Large intestine (tissue), 3 donors: ENCODE data around the gene NXPE3. TPM values are rescaled to one million over a fixed set of nuclear protein-coding genes. Genes with fewer than 3 reads are reported as not detected.

ENCODE experiments used
- DNase-seq, 2 donors: peaks; one replicate each; pipeline versions ENCODE4 v3.0.0 to v3.0.0-alpha.2; 2013
- H3K27ac ChIP-seq: one replicate; pipeline ENCODE4 v1.5.1; 2013; ENCODE audit warnings: low read length
- H3K27me3 ChIP-seq: 2 replicates; pipeline ENCODE4 v1.6.1; 2013; ENCODE audit warnings: low read length; ENCODE audit not compliant: control insufficient read depth, insufficient read depth
- H3K36me3 ChIP-seq: 2 replicates; pipeline ENCODE4 v1.6.1; 2013; ENCODE audit warnings: low read length; ENCODE audit not compliant: control insufficient read depth, insufficient read depth
- H3K4me1 ChIP-seq: one replicate; pipeline ENCODE4 v1.6.1; 2013; ENCODE audit warnings: low read length; ENCODE audit not compliant: control insufficient read depth, insufficient read depth
- H3K4me3 ChIP-seq: one replicate; pipeline ENCODE4 v1.5.1; 2013; ENCODE audit warnings: low read length
- H3K9me3 ChIP-seq: one replicate; pipeline ENCODE4 v1.6.1; 2013; ENCODE audit warnings: mild to moderate bottlenecking, low read depth, low read length, moderate library complexity; ENCODE audit not compliant: control insufficient read depth
- WGBS: methylation state at CpG from one replicate; pipeline ENCODE4 v1.1.5; 2013; ENCODE audit warnings: low lambda C conversion rate; ENCODE audit not compliant: insufficient coverage; 5-methylcytosine and 5-hydroxymethylcytosine counted together
- polyA plus RNA-seq: library from polyadenylated mRNA; unstranded; fragments of 120-200 nt; gene quantifications from one replicate; pipeline ENCODE4 v1.2.1, GENCODE V29; 2013

NXPE3 gene
- polyA plus RNA-seq, 1 donor, result 4.3 TPM

DNA sequence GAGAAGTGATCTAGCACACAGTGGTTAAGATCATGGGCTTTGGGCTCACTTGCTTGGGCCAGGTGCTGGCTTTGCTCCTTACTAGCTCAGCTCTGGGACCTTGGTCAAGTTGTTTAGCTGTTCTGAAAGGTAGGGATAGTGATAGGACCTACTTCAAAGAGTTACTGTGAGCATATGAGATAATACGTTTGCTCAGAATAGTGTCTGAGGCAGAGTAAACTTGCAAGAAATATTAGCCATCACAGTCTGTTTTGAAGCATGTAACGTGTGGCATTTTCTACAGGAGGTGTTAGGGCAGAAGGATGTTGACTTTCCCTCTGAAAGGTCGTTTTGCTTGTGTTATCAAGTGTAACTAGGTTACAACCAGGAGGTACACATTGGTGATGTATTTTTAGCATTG, 35.8 kb downstream of the NXPE3 start:
- Histone ChIP-seq H3K27me3 (no peaks in the 10 kb centered on the region), H3K36me3 (peaks cover 4% of the 10 kb centered on the region), H3K9me3 (no peaks in the 10 kb centered on the region), H3K27ac (peak overlapping the region; percentile 77), H3K4me3 (no peak overlapping the region), H3K4me1 (peaks cover 14% of the 10 kb centered on the region)
- WGBS, result 0% methylated on average over 2 of the region's 3 CpGs
- peak; percentile 35 to 84 for DNase-seq

DNA sequence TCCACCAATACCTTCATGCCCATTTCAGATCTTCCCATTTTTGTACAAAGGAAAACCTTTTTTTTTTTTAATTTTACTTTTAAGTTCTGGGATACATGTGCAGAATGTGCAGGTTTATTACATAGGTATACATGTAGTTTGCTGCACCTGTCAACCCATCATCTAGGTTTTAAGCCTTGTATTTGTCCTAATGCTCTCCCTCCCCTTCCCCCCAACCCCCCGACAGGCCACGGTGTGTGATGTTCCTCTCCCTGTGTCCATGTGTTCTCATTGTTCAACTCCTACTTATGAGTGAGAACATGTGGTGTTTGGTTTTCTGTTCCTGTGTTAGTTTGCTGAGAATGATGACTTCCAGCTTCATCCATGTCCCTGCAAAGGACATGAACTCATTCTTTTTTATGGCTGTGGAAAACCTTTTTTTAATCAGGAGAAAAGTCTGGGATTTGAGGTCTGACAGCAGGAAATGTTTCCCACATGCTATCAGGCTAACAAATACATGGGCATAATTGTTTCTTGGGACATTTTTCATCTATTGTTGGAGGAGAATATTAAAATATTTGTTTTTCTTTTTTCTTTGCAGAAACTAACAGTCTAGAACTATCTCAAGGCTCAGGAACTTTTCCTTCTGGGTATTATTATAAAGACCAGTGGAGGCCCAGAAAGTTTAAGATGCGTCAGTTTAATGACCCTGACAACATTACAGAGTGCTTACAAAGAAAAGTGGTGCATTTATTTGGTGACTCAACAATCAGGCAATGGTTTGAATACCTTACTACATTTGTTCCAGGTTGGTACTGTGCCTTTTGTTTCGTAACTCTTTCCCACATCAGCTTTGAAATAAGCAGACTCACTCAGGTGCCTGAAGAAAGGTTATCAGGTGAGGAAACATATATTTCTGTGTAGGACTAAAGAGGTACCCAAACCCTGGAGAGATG, 37.5 kb downstream of the NXPE3 start:
- Histone ChIP-seq H3K27ac (no peak overlapping the region), H3K4me1 (peaks cover 14% of the 10 kb centered on the region), H3K4me3 (no peak overlapping the region), H3K9me3 (no peaks in the 10 kb centered on the region), H3K27me3 (no peaks in the 10 kb centered on the region), H3K36me3 (peaks cover 4% of the 10 kb centered on the region)
- DNase-seq, result no peak
- 100% methylated on average over 1 of the region's 4 CpGs for WGBS

DNA sequence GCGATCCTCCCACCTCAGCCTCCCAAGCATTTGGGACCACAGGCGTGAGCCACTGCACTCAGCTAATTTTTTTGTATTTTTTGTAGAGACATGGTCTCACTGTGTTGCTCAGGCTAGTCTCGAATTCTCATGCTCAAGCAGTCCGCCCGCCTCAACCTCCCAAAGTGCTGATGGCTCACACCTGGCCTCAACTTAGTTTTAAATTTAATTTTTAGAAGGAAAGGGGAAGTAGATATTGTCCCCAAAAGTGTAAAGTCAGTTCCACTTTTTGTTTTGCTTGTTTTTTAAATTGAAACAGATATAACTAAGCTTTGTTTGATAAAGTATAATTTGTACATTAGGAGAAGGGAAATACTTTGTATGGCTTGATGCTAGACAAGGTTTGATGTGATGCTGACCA, 39.0 kb downstream of the NXPE3 start:
- DNase-seq, result no peak

DNA sequence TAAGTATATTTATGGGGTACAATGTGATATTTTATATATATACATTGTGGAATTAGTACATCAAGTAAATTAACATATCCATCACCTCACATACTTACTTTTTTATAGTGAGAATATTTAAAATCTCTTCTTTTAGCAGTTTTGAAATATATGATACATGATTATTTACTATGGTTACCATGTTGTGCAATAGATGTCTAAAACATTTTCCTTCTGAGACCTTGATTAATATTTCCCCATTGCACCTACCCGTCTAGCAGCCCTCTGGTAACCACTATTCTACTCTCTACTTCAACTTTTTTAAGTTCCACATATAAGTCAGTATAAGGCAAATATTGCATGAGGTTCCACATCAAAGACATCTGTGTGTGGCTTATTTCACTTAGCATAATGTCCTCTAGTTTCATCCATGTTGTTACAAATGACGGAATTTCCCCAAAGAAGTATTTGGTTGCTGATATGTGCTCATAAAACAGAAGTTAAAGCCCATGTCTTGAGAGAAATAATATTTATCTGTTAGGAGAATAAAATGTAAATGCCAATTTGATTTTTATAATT, 40.7 kb downstream of the NXPE3 start:
- Histone ChIP-seq H3K4me1 (peaks cover 6% of the 10 kb centered on the region), H3K4me3 (no peak overlapping the region), H3K9me3 (no peaks in the 10 kb centered on the region), H3K36me3 (peaks cover 4% of the 10 kb centered on the region), H3K27ac (no peak overlapping the region), H3K27me3 (no peaks in the 10 kb centered on the region)
- DNase-seq, result no peak
- 100% methylated on average over 1 of the region's 2 CpGs for WGBS

More for the DNA sequence above, 39.0 kb downstream of the NXPE3 start:
- peaks cover 4% of the 10 kb centered on the region for H3K36me3 ChIP-seq
- H3K27ac ChIP-seq, result no peak overlapping the region
- WGBS, result 100% methylated on average over 3 of the region's 5 CpGs
- peaks cover 14% of the 10 kb centered on the region for H3K4me1 ChIP-seq
- H3K27me3 ChIP-seq, result no peaks in the 10 kb centered on the region
- no peak overlapping the region for H3K4me3 ChIP-seq
- no peaks in the 10 kb centered on the region for H3K9me3 ChIP-seq

DNA sequence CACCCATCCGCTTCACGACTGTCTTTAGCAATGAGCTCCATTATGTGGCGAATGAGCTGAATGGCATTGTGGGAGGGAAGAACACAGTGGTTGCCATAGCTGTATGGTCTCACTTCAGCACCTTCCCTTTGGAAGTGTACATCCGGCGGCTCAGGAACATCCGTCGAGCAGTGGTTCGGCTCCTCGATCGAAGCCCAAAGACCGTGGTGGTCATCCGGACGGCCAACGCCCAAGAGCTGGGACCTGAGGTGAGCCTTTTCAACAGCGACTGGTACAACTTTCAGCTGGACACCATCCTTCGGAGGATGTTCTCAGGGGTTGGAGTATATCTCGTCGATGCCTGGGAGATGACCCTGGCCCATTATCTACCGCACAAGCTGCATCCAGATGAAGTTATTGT, 42.5 kb downstream of the NXPE3 start:
- no peak for DNase-seq
- H3K9me3 ChIP-seq, result no peaks in the 10 kb centered on the region
- WGBS, result no CpG with 5 or more reads among the region's 19 CpGs

DNA sequence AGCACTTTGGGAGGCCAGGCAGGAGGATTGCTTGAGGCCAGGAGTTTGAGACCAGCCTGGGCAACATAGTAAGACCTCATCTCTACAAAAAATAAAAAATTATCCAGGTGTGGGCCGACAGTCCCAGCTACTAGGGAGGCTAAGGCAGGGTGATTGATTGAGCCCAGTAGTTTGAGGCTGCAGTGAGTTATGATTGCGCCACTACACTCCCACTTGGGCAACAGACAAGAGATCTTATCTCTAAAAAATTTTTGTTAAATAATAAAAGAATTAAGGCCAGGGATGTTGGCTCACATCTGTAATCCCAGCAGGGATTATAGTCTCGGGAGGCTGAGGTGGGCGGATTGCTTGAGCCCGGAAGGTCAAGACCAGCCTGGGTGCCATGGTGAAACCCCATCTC, 44.5 kb downstream of the NXPE3 start:
- DNase-seq, result no peak
- H3K4me3 ChIP-seq, result no peak overlapping the region
- WGBS, result no CpG with 5 or more reads among the region's 5 CpGs
- H3K9me3 ChIP-seq, result no peaks in the 10 kb centered on the region
- H3K27me3 ChIP-seq, result no peaks in the 10 kb centered on the region
- peaks cover 4% of the 10 kb centered on the region for H3K4me1 ChIP-seq
- H3K27ac ChIP-seq, result no peak overlapping the region
- H3K36me3 ChIP-seq, result no peaks in the 10 kb centered on the region

More for the DNA sequence above, 42.5 kb downstream of the NXPE3 start:
- Histone ChIP-seq H3K4me3 (no peak overlapping the region), H3K4me1 (no peaks in the 10 kb centered on the region), H3K27me3 (no peaks in the 10 kb centered on the region), H3K36me3 (peaks cover 4% of the 10 kb centered on the region), H3K27ac (no peak overlapping the region)

DNA sequence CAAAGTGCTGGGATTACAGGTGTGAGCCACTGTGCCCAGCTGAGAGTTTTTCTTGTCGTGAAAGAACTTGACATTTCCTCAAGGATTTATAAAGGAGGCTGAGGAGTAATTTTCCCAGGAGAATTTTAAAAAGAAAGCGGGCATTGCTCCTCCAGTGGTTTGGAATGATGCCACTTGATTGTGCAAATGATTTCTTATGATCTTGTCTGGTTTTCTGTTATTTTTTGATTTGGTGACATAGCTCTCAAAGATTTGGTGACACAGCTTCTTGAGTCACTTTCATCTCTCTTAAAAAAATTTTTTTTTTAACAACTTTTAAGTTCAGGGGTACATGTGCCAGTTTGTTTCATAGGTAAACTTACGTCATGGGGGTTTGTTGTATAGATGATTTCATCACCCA, 45.7 kb downstream of the NXPE3 start:
- no peak overlapping the region for H3K4me3 ChIP-seq
- no peak overlapping the region for H3K27ac ChIP-seq
- WGBS, result no CpG with 5 or more reads among the region's 3 CpGs
- DNase-seq, result no peak
- no peaks in the 10 kb centered on the region for H3K9me3 ChIP-seq
- no peaks in the 10 kb centered on the region for H3K27me3 ChIP-seq
- no peaks in the 10 kb centered on the region for H3K36me3 ChIP-seq
- peaks cover 15% of the 10 kb centered on the region for H3K4me1 ChIP-seq

DNA sequence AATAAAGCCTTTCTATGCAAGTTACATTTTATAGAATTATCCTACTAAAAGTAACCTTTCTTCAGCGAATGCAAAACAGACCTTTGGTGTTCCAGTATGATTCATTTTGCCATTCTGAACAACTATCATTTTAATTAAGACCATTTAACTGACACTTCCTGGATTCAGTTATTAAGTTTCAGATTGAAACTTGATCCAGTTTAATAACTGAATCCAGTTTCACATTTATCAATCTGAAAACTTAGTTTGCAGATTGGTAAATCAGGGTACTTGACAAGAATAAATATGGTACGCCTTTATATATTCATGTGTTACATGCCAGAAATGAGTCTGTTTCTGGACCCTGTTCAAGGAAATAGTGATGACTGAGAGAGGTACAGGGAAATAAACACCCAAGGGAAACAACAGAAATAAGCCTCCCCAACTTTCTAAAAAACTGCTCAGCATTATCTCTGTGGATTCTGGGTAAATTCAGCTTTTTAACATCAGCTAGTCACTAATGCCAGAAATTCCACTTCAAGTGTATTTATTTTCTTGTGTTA, 47.0 kb downstream of the NXPE3 start:
- H3K4me3 ChIP-seq, result no peak overlapping the region
- H3K27ac ChIP-seq, result peak overlapping the region; percentile 19
- peaks cover 15% of the 10 kb centered on the region for H3K4me1 ChIP-seq
- DNase-seq, result no peak
- no peaks in the 10 kb centered on the region for H3K36me3 ChIP-seq
- H3K9me3 ChIP-seq, result no peaks in the 10 kb centered on the region
- no peaks in the 10 kb centered on the region for H3K27me3 ChIP-seq
- 90% methylated on average over 1 of the region's 2 CpGs for WGBS

DNA sequence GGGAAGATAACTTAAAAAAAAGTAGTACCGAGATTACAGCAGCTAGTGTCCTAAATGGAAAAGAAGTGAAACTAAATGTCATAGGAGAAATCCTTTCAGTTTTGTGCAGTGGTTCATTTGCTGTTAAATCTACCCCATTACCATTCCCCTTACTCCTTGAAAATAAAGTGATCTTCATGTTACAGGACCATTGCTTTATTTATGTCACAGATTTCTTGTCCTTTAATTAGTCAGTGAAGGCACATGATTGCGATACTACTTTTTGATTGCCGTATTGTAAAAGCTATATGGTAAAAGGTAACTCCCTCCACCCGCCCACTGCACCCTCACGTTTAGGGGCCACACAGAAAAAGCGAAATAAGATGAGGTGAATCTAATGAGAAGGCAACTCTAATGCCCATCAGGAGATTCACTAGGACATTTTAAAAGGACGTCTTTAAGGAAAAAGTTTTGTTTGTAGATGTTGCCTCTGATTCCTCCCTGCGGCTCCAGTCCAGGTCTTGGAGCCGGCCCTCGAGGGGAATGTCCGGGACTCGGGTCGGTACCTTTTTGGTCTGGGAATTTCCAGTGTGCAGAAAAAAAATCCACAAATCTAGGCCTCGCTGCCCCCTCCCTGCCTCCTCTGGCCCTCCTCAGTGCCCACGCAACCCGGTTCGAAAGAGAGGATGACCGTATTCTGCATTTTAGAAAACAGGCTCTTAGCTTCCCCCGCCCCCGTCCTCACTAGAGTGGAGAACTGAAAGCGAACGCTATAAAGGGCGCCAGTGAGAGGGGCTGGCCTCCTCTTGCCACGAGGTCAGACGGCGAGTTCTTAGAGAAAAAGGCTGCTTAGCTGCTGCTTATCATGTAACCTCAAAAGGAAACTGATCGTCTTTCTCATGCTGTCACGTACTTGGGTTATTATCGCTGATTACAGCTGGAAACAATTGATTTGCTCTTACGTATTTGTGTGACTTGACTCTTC, 48.5 kb downstream of the NXPE3 start:
- H3K36me3 ChIP-seq, result no peaks in the 10 kb centered on the region
- H3K27ac ChIP-seq, result peak overlapping the region; percentile 87
- peak overlapping the region; percentile 58 for H3K4me3 ChIP-seq
- 6% methylated on average over 5 of the region's 30 CpGs for WGBS
- DNase-seq, result peak; percentile 86 to 96
- H3K4me1 ChIP-seq, result peaks cover 15% of the 10 kb centered on the region
- H3K27me3 ChIP-seq, result no peaks in the 10 kb centered on the region
- no peaks in the 10 kb centered on the region for H3K9me3 ChIP-seq

DNA sequence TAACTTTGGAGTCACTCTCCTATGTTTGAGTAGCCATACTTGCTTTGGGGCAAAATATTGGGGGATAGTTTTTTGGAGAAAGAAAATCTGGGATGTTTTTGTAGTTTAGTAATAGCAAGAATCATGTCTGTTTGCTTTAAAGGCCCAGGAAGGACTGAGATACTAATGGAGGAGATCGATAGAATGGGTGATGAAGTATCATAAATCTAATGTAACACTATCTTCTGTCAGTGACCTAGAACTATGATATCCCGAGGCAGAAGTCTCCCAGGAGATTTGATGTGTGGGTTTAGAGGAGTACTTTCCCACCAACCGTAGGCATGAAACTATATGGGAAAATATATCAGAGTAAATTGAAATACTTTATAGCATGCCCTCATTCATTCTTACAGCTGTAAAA, 49.3 kb downstream of the NXPE3 start:
- no CpG with 5 or more reads among the region's 3 CpGs for WGBS
- Histone ChIP-seq H3K4me3 (peak overlapping the region; percentile 58), H3K4me1 (peaks cover 15% of the 10 kb centered on the region), H3K27me3 (no peaks in the 10 kb centered on the region), H3K27ac (peak overlapping the region; percentile 87), H3K36me3 (no peaks in the 10 kb centered on the region), H3K9me3 (no peaks in the 10 kb centered on the region)
- DNase-seq, result no peak
